HTERT RPE-1 (cell line): ENCODE results near the gene ALG2.
"Not testable (repeated sequence)": the region's sequence is repeated elsewhere in the genome, so short reads cannot be mapped to it uniquely, and the experiment has no call there.

Experiments used
- in situ Hi-C: fragments of 300-500 bp; cut with MboI; formaldehyde crosslinking; loops from 4 replicates; pipeline ENCODE4 v1.14.3; 2020; ENCODE audit warnings: low sequenced_read_pairs

ALG2 gene

DNA sequence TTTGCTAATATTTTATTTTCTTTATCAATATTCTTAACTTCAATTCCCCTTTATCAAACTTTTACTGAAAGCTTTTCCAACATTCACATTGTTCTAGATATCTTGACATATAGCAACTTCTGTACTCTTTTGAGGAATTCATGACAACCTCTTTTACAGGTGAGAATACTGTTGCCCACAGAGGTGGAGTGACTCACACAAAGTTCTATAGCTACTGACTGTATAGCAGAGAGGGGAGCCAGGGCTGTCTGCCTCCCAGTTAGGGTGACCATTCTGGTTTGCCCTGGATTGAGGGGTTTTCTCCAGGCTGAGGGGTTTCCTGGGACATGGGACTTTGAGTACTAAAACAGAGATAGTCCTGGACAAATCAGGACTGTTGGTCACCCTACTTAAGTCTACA, 16.6 kb upstream of the ALG2 start:
- in situ Hi-C loops, result no loop called here

DNA sequence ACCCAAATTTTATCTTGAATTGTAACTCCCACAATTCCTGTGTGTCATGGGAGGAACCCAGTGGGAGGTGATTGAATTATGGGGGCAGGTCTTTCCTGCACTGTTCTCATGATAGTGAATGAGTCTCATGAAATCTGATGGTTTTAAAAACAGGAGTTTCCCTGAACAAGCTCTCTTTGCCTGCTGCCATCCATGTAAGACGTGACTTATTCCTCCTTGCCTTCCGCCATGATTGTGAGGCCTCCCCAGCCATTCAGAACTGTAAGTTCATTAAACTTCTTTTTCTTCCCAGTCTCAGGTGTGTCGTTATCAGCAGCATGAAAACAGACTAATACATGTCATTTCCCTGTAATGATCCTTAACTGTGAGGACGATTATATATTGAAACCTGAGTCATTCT, 16.1 kb upstream of the ALG2 start:
- in situ Hi-C loops, result not testable (repeated sequence)

DNA sequence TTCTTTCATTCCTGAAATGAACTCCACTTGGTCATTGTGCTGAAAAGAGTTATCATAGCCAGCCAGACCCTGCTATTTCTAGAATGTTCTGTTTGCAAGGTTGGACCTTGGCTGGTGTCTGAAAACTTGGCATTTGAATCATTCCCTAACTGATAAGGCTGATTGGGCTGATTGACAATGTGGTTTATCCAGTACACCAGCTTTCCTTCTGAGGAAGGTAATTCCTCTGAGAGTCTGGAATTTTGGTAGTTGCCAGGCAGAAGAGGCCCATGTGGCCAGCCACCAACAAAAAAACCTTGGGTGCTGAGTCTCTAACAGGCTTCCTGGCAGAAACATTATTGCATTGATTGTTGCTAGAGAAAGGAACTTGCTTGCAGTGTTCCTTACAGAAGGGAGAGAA, 15.6 kb upstream of the ALG2 start:
- in situ Hi-C loops, result no loop called here

- in situ Hi-C loops, result no loop called here
Measured at GRCh38 chr9:99235926-99236634, 14.3 kb upstream of the ALG2 start.

DNA sequence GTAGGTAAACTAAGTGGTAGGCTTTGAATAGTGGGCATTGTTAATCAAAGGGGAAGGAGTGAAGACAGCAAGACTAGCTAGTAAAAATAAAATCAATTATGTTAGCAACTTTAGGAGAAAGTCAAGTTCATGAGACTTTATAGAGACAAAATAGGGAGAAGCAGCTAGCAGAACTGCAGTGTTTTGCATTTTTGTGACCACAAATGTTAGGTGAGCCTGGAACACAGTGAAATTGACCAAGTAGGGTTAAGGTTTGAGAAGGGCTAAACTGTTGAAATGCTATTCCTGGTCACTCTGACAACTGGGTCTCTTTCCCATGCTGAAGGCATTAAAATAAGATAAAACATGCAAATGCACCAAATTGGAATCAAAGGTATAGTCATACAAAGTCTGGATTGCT, 13.3 kb upstream of the ALG2 start:
- in situ Hi-C loops, result no loop called here

GRCh38 chr9:99234618-99235017, 12.9 kb upstream of the ALG2 start:
- in situ Hi-C loops, result no loop called here

- in situ Hi-C loops, result no loop called here
Measured at GRCh38 chr9:99231711-99232110, 10.0 kb upstream of the ALG2 start.

GRCh38 chr9:99230206-99230605, 8.5 kb upstream of the ALG2 start:
- in situ Hi-C loops, result no loop called here

- in situ Hi-C loops, result no loop called here
Measured at GRCh38 chr9:99226054-99226453, 4.3 kb upstream of the ALG2 start.

GRCh38 chr9:99224445-99224844, 2.7 kb upstream of the ALG2 start:
- in situ Hi-C loops, result no loop called here

GRCh38 chr9:99222416-99223270, 901 bp upstream of the ALG2 start:
- in situ Hi-C loops, result no loop called here

- in situ Hi-C loops, result no loop called here
Measured at GRCh38 chr9:99221266-99221620, 499 bp downstream of the ALG2 start.

DNA sequence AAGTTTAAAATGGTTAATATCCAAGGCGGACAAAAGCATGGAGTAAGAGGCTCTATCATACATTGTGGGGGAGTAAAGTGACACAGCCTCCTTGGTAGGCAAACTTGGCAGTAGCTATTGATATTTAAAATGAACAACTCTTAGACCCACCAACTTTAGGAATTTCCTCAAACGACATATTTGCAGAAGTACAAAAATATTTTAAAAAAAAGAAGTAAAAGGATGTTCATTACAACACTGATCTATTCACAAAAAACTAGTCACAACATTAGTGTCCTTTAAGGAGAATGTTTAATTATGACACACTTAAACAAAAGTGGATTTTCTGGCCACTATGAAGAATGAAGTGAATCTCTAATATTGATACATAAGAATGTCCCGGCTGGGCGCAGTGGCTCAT, 1.7 kb downstream of the ALG2 start:
- in situ Hi-C loops, result no loop called here

DNA sequence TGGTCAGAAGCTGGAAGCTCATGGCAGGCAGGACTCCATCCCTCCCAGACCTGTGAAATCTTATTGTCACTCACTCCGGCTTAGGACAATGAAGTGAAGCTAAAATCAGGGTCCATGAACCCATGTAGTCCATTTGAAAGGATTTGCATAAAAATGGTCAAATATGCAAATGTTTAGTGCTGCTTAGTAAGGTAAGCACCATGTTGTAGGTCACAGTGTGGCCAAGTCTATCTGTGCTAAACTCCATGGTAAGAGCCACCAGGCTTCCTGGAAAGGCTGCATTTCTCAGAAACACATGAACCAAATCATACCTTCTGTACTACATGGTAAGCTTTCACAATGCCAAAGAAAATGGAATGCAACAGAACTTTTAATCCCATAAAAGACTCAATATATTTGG, 5.7 kb downstream of the ALG2 start:
- in situ Hi-C loops, result no loop called here

DNA sequence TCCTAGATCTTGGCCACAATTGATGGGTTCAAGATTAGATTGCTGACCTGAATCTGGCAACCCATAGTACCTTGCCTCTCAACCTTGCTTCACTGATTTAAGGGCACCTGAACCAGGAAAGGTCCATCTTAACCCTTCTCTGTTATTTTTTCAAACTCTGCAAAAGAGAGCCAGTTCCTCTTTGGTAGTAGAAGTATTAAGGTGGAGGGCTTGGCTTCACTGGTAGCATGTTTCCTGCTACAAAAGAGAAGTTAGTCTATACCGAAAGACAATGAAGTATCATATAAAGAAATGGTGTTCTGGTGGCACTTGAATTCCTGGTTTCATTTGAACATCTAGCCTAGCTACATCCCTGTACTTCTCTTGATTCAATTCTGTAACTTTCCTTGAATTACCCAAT, 8.5 kb downstream of the ALG2 start:
- in situ Hi-C loops, result no loop called here

DNA sequence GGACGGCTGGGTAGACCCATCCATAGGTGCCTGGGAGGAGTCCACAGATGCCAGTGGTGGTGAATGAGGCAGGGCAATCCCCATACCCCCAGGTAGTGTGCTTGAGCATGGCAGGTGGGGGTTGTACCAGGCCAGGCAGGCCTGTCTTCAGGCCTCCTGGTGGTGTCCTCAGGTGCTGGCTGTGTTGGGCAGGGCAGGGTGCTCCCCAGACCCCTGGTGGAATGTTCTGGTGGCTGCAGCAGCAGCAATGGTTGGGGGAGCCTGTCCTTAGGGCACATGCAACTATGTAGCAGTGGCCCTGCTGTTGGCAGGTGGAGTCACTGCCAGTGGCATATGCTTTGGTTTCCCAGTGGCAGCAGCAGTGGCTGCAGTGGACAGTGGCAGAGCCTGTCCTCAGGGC, 10.0 kb downstream of the ALG2 start:
- in situ Hi-C loops, result no loop called here

DNA sequence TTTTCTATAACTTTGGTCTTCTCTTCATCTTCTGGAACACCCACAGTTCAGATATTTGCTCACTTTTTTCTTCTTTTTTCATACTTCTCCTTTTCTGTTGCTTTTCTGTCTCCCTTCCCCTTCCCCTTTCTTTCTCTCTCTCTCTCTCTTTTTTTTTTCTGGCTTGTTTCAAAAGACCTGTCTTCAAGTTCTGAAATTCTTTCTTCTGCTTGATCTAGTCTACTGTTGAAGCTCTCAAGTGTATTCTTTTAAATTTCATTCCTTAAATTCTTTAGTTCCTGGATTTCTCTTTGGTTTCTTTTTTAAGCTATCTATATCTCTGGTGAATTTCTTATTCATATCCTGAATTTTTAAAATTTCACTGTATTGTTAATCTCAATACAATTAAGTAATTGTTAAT, 11.2 kb downstream of the ALG2 start:
- in situ Hi-C loops, result no loop called here

DNA sequence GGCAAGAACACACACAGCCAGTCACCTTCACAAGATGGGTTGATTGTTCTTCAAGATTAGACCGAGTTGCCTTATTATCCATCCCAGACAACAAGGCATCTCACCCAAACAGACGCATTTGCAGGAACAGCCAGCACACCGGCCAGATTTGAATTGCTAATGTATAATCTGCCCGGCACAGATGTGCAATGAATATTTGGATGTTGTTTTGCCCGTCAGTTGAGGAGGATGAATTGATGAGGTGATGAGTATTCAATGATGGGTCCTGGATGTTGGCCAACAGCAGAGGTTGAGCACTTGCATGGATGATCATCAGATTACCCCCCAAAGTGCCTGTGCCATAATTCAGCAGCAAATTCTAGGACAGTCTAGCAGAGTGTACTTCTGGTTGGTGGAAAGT, 20.1 kb downstream of the ALG2 start:
- in situ Hi-C loops, result no loop called here

- in situ Hi-C loops, result no loop called here
Measured at GRCh38 chr9:99199938-99200539, 21.7 kb downstream of the ALG2 start.

GRCh38 chr9:99197987-99198386, 23.8 kb downstream of the ALG2 start:
- in situ Hi-C loops, result no loop called here

DNA sequence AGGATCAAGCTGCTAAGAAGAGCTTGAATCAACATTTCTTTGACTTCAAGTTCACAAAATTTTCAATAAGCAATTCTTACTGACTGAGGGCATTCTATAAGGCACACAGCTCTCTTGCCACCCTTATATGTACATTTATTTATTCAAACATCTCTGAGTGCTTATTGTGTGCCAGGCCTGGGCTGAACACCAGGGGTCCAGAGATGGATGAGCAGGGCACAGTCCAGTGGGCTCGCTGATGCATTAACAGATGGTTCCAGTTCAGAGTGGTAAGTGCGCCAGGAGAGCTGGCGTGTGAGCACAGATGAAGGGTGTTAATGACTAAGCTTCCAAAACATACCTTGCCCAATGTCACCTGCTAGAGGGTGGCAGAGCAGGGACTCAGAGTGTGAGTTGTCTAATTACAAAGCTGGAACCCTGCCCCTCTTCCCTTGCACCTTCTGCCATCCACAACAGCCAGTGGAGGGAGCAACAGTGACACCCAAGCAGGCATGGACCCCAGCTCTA, 24.6 kb downstream of the ALG2 start:
- in situ Hi-C loops, result no loop called here

GRCh38 chr9:99196484-99196883, 25.3 kb downstream of the ALG2 start:
- in situ Hi-C loops, result not testable (repeated sequence)
